ENCODE measurements around the gene ZKSCAN8. TPM values are rescaled to one million over a fixed set of nuclear protein-coding genes. Genes with fewer than 3 reads are reported as not detected.

The ZKSCAN8 gene
- total and polyA plus RNA-seq, 7 donors, result 1.6 to 12.5 (median 7.7) TPM

- intact Hi-C loops (cut with DNase I), result no loop called here
- Histone ChIP-seq H3K27me3 (ENCODE audit: insufficient read depth in 3 of 3, low read length in 2 of 3) (no peaks in the 10 kb centered on the region), H3K27ac (no peak overlapping the region), H3K4me3 (no peak overlapping the region), H3K9me3 (no peaks in the 10 kb centered on the region), H3K4me1 (no peaks in the 10 kb centered on the region), H3K36me3 (ENCODE audit: insufficient read depth in 1 of 2, low read depth in 1 of 2) (peaks cover 8 to 54% of the 10 kb centered on the region in 2 donors)
- ATAC-seq, result no peak
- TF ChIP-seq CTCF (IDR thresholded peaks at IDR 0.05), result no peak
- 94 to 96% (median 96%) methylated on average over 4 of the region's 4 CpGs for WGBS, 3 donors
- DNase-seq, result no peak
These were observed 17.4 kb downstream of the ZKSCAN8 start for GRCh38 chr6:28159029-28159607.

- 73 to 85% (median 73%) methylated on average over 2 of the region's 2 CpGs for WGBS, 3 donors
- H3K4me1 ChIP-seq, result no peaks in the 10 kb centered on the region
- no peak overlapping the region for H3K4me3 ChIP-seq
- DNase-seq (no peak), ATAC-seq (no peak)
- no peak for TF ChIP-seq CTCF (IDR thresholded peaks at IDR 0.05)
- H3K36me3 ChIP-seq (ENCODE audit: insufficient read depth in 1 of 2, low read depth in 1 of 2), result peaks cover 2 to 43% of the 10 kb centered on the region in 2 donors
- no peaks in the 10 kb centered on the region for H3K27me3 ChIP-seq (ENCODE audit: insufficient read depth in 3 of 3, low read length in 2 of 3)
- no peak overlapping the region for H3K27ac ChIP-seq
- no peaks in the 10 kb centered on the region for H3K9me3 ChIP-seq
- intact Hi-C loops (cut with DNase I), result no loop called here
These were observed 18.6 kb downstream of the ZKSCAN8 start for GRCh38 chr6:28160233-28160632.

GRCh38 chr6:28161410-28162079 lies 19.9 kb downstream of the ZKSCAN8 start:
- DNase-seq (peak; percentile 75 to 85), ATAC-seq (peak; percentile 79 to 97 (median 95))
- peaks cover 4 to 31% of the 10 kb centered on the region in 2 donors for H3K36me3 ChIP-seq (ENCODE audit: insufficient read depth in 1 of 2, low read depth in 1 of 2)
- no peak overlapping the region for H3K27ac ChIP-seq
- no peaks in the 10 kb centered on the region for H3K4me1 ChIP-seq
- no peaks in the 10 kb centered on the region for H3K27me3 ChIP-seq (ENCODE audit: insufficient read depth in 3 of 3, low read length in 2 of 3)
- peak overlapping the region; percentile 68 for H3K4me3 ChIP-seq
- H3K9me3 ChIP-seq, result no peaks in the 10 kb centered on the region
- WGBS, 3 donors, result 5 to 10% (median 7%) methylated on average over 32 of the region's 32 CpGs
- no peak for TF ChIP-seq CTCF (IDR thresholded peaks at IDR 0.05)
- intact Hi-C loops (cut with DNase I), result no loop called here

GRCh38 chr6:28165563-28165962 lies 23.9 kb downstream of the ZKSCAN8 start:
- ATAC-seq (no peak), DNase-seq (no peak)
- Histone ChIP-seq H3K27me3 (ENCODE audit: insufficient read depth in 3 of 3, low read length in 2 of 3) (no peaks in the 10 kb centered on the region), H3K36me3 (ENCODE audit: insufficient read depth in 1 of 2, low read depth in 1 of 2) (peaks cover 3 to 32% of the 10 kb centered on the region in 2 donors), H3K9me3 (no peaks in the 10 kb centered on the region), H3K4me1 (no peaks in the 10 kb centered on the region), H3K4me3 (no peak overlapping the region), H3K27ac (no peak overlapping the region)
- WGBS, 3 donors, result 23 to 43% (median 28%) methylated on average over 1 of the region's 1 CpG
- TF ChIP-seq CTCF (IDR thresholded peaks at IDR 0.05), result no peak
- intact Hi-C loops (cut with DNase I), result no loop called here
